Ishikawa (cell line): ENCODE data around the gene C9.

ENCODE experiments used
- CEBPB ChIP-seq: IDR thresholded peaks from 2 replicates; pipeline ENCODE4 v1.6.1; 2012
- CREB1 ChIP-seq: IDR thresholded peaks from 2 replicates; pipeline ENCODE4 v1.6.1; 2012; ENCODE audit warnings: low read depth
- EGR1 ChIP-seq: IDR thresholded peaks from 2 replicates; pipeline ENCODE4 v1.6.1; 2012
- EP300 ChIP-seq: IDR thresholded peaks from 2 replicates; pipeline ENCODE4 v1.6.1; 2012; ENCODE audit warnings: borderline replicate concordance
- FOXM1 ChIP-seq: IDR thresholded peaks from 2 replicates; pipeline ENCODE4 v1.6.1; 2012; ENCODE audit warnings: low read depth, borderline replicate concordance
- MAX ChIP-seq: IDR thresholded peaks from 2 replicates; pipeline ENCODE4 v1.6.1; 2012
- NFIC ChIP-seq: IDR thresholded peaks from 2 replicates; pipeline ENCODE4 v1.6.1; 2012
- RAD21 ChIP-seq: IDR thresholded peaks from 2 replicates; pipeline ENCODE4 v1.6.1; 2012; ENCODE audit warnings: low read depth
- REST ChIP-seq: IDR thresholded peaks from 2 replicates; pipeline ENCODE4 v1.6.1; 2012; ENCODE audit warnings: low read depth, mild to moderate bottlenecking
- TAF1 ChIP-seq: IDR thresholded peaks from 2 replicates; pipeline ENCODE4 v1.6.1; 2012; ENCODE audit warnings: low read depth, mild to moderate bottlenecking
- TCF12 ChIP-seq: IDR thresholded peaks from 2 replicates; pipeline ENCODE4 v1.6.1; 2012; ENCODE audit warnings: low read depth
- TEAD4 ChIP-seq: IDR thresholded peaks from 2 replicates; pipeline ENCODE4 v1.6.1; 2012
- USF1 ChIP-seq: IDR thresholded peaks from 2 replicates; pipeline ENCODE4 v1.6.1; 2012
- YY1 ChIP-seq: IDR thresholded peaks from 2 replicates; pipeline ENCODE4 v1.6.1; 2012; ENCODE audit warnings: low read depth
- ZBTB7A ChIP-seq: IDR thresholded peaks from 2 replicates; pipeline ENCODE4 v1.6.1; 2012; ENCODE audit warnings: low read depth

C9 gene

GRCh38 chr5:39253196-39253595, 111.1 kb downstream of the C9 start:
- TF ChIP-seq EGR1 (no peak), EP300 (no peak), REST (no peak), CREB1 (no peak), MAX (no peak)

GRCh38 chr5:39249564-39250274, 114.6 kb downstream of the C9 start:
- no peak for TF ChIP-seq NFIC
- no peak for TF ChIP-seq RAD21
- no peak for TF ChIP-seq YY1

- no peak for TF ChIP-seq EP300
- TF ChIP-seq TCF12, result no peak
- no peak for TF ChIP-seq NFIC
- no peak for TF ChIP-seq USF1
- no peak for TF ChIP-seq EGR1
- no peak for TF ChIP-seq FOXM1
- no peak for TF ChIP-seq REST
- TF ChIP-seq CREB1, result no peak
- no peak for TF ChIP-seq CEBPB
These were observed 115.2 kb downstream of the C9 start for GRCh38 chr5:39249069-39249468.

- TF ChIP-seq CEBPB (no peak), MAX (no peak), NFIC (no peak), RAD21 (no peak), EGR1 (no peak), TAF1 (no peak), REST (no peak), TCF12 (no peak), TEAD4 (no peak), USF1 (no peak)
These were observed 123.5 kb downstream of the C9 start for GRCh38 chr5:39240750-39241149.

- TF ChIP-seq TAF1 (no peak), TEAD4 (no peak), REST (no peak), MAX (no peak), EGR1 (no peak), ZBTB7A (no peak), USF1 (no peak), CREB1 (no peak), YY1 (no peak), RAD21 (no peak), NFIC (no peak)
These were observed 125.8 kb downstream of the C9 start for GRCh38 chr5:39238366-39239105.
